K562 (cell line): ENCODE measurements around the gene KBTBD2. TPM values are rescaled to one million over a fixed set of nuclear protein-coding genes. Genes with fewer than 3 reads are reported as not detected.

ENCODE experiments used
- NFXL1 ChIP-seq: fragments of 450-650 bp; formaldehyde crosslinking; IDR thresholded peaks from 2 replicates; pipeline ENCODE4 v1.4.0; 2021; ENCODE audit warnings: mild to moderate bottlenecking
- ZNF217 ChIP-seq: sonication (generic); formaldehyde crosslinking; IDR thresholded peaks from 2 replicates; pipeline ENCODE4 v1.8.0; 2022; ENCODE audit warnings: mild to moderate bottlenecking, missing genetic modification reagents
- polyA plus RNA-seq, 8 experiments: library from polyadenylated mRNA; depleted of rRNA in 4 of 8; stranded (reverse) in 5 of 8; unstranded in 3 of 8; fragments of >200 nt; fragmentation: Nextera tagmentation in 2 of 8; fragmentation: Illumina TruSeq in 1 of 8; extraction: Ambion mirVana in 2 of 8; extraction: Trizol in 1 of 8; gene quantifications; 2 replicates each; pipeline versions ENCODE4 v1.2.1 to v1.2.3, GENCODE V29; 2011 to 2014; ENCODE audit warnings: inconsistent platforms in 1 of 8, missing spikeins in 1 of 8
- total RNA-seq, 7 experiments: library from RNA; depleted of rRNA in 6 of 7; stranded (reverse); fragments of >200 nt in 6 of 7; fragmentation: Illumina TruSeq in 2 of 7; extraction: Trizol in 2 of 7; gene quantifications; 2 replicates each; pipeline versions ENCODE4 v1.2.1 to v1.2.3, GENCODE V29; 2011 to 2021; ENCODE audit warnings: low replicate concordance in 1 of 7
- TF ChIP-seq, protein P1 (sequence below), 2 experiments: fragments of 450-650 bp in 1 of 2; IDR thresholded peaks; 2 replicates each; pipeline ENCODE4 v1.6.1; 2011 to 2017; ENCODE audit warnings: low read depth in 2 of 2, antibody characterized with exemption in 1 of 2, borderline replicate concordance in 1 of 2, low read length in 1 of 2, mild to moderate bottlenecking in 1 of 2, mixed read lengths in 1 of 2; ENCODE audit not compliant: control insufficient read depth in 1 of 2
- TF ChIP-seq, protein P2 (sequence below), 3 experiments: IDR thresholded peaks in 2 of 3; conservative IDR thresholded peaks in 1 of 3; 2 replicates each; pipeline ENCODE4 v1.5.1; 2011 to 2012; ENCODE audit warnings: low read length in 3 of 3, mild to moderate bottlenecking in 3 of 3, control low read depth in 2 of 3, improper control_type of control experiment in 1 of 3, inconsistent platforms in 1 of 3, low read depth in 1 of 3, mixed read lengths in 1 of 3, moderate library complexity in 1 of 3; ENCODE audit not compliant: insufficient read depth in 2 of 3

KBTBD2 gene
- total and polyA plus RNA-seq, 9 of the 15 experiments (the other 6 are each of a cell fraction or from before 2014, with no cell fraction given) = 22.8 to 62.2 (median 30.8) TPM

DNA sequence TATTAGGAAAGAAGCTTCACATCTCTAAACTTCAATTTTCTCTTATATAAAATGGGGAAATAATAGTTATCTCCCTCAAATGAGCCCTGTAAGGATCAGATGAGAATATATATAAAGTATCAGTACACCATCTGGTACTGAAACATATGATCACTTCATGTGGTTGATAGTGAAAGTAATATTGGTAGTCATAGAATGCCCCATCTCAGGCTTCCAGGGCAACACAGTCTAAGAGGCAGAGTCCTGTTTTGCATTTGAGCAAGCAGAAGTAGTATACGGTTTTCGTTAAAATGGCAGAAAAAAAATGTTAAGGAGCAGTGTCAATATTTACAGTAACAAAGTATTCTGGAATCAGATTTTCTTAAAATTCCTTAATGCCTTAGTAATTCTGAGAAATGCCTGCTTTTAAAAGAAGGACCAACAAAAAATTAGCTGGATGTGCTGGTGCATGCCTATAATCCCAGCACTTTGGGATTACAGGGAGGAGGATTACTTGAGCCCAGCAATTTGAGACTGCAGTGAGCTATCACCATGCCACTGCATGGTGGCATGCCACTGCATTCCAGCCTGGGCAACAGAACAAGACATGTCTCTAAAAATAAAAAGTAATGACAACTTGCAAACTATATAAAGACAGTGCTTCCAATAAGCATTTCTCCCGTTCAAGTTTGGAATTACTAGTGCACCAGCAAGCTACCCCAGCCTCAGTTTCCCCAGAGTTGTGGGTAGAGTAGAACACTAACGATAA lies 19.8 kb downstream of the KBTBD2 start (continued):
- TF ChIP-seq, protein P1, sequence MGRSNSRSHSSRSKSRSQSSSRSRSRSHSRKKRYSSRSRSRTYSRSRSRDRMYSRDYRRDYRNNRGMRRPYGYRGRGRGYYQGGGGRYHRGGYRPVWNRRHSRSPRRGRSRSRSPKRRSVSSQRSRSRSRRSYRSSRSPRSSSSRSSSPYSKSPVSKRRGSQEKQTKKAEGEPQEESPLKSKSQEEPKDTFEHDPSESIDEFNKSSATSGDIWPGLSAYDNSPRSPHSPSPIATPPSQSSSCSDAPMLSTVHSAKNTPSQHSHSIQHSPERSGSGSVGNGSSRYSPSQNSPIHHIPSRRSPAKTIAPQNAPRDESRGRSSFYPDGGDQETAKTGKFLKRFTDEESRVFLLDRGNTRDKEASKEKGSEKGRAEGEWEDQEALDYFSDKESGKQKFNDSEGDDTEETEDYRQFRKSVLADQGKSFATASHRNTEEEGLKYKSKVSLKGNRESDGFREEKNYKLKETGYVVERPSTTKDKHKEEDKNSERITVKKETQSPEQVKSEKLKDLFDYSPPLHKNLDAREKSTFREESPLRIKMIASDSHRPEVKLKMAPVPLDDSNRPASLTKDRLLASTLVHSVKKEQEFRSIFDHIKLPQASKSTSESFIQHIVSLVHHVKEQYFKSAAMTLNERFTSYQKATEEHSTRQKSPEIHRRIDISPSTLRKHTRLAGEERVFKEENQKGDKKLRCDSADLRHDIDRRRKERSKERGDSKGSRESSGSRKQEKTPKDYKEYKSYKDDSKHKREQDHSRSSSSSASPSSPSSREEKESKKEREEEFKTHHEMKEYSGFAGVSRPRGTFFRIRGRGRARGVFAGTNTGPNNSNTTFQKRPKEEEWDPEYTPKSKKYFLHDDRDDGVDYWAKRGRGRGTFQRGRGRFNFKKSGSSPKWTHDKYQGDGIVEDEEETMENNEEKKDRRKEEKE (IDR thresholded peaks at IDR 0.05; ENCODE audit: borderline replicate concordance in 1 of 2, control insufficient read depth in 1 of 2, low read depth in 2 of 2, low read length in 1 of 2) = no peak
- TF ChIP-seq ZNF217 (CRISPR knock-in tag) = no peak
- TF ChIP-seq, protein P2, sequence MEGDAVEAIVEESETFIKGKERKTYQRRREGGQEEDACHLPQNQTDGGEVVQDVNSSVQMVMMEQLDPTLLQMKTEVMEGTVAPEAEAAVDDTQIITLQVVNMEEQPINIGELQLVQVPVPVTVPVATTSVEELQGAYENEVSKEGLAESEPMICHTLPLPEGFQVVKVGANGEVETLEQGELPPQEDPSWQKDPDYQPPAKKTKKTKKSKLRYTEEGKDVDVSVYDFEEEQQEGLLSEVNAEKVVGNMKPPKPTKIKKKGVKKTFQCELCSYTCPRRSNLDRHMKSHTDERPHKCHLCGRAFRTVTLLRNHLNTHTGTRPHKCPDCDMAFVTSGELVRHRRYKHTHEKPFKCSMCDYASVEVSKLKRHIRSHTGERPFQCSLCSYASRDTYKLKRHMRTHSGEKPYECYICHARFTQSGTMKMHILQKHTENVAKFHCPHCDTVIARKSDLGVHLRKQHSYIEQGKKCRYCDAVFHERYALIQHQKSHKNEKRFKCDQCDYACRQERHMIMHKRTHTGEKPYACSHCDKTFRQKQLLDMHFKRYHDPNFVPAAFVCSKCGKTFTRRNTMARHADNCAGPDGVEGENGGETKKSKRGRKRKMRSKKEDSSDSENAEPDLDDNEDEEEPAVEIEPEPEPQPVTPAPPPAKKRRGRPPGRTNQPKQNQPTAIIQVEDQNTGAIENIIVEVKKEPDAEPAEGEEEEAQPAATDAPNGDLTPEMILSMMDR (IDR thresholded peaks at IDR 0.05 in 2 of 3, conservative IDR thresholded peaks at IDR 0.05 in 1 of 3; ENCODE audit: insufficient read depth in 2 of 3, low read depth in 1 of 3, low read length in 3 of 3) = no peak
- no peak for TF ChIP-seq NFXL1 (CRISPR knock-in tag)
